Transverse colon (tissue), 3 donors: ENCODE data around the gene DNAH3.

Experiments used
- CTCF ChIP-seq, 5 experiments: fragments of 200-600 bp in 3 of 5; fragments of 450-650 bp in 2 of 5; sonication (generic) in 3 of 5; IDR thresholded peaks; 1 replicate in 2 of 5; 2 replicates in 3 of 5; pipeline ENCODE4 v1.5.1; 2016 to 2017; ENCODE audit warnings: antibody characterized with exemption in 5 of 5, inconsistent platforms in 3 of 5, mild to moderate bottlenecking in 2 of 5, moderate library complexity in 1 of 5
- POLR2A ChIP-seq: fragments of 450-650 bp; IDR thresholded peaks from one replicate; pipeline ENCODE4 v1.6.1; 2016; ENCODE audit warnings: antibody characterized with exemption, mild to moderate bottlenecking, moderate library complexity

GRCh38 chr16:20904507-20905081 is 246.1 kb downstream of the DNAH3 start:
- TF ChIP-seq CTCF (IDR thresholded peaks at IDR 0.05) (no peak), POLR2A (no peak)
